Loucy (cell line): Measurements from ENCODE around the gene TRHDE.

Experiments used
- CTCF ChIP-seq: fragments of 200-600 bp; sonication (generic); conservative IDR thresholded peaks from 2 replicates; pipeline ENCODE4 v1.5.1; 2014; ENCODE audit warnings: mild to moderate bottlenecking, antibody characterized with exemption, low read length
- EZH2phosphoT487 ChIP-seq: fragments of 200-600 bp; IDR thresholded peaks from 2 replicates; pipeline ENCODE4 v1.6.1; 2018; ENCODE audit warnings: antibody characterized with exemption, mild to moderate bottlenecking, moderate library complexity, borderline replicate concordance

DNA sequence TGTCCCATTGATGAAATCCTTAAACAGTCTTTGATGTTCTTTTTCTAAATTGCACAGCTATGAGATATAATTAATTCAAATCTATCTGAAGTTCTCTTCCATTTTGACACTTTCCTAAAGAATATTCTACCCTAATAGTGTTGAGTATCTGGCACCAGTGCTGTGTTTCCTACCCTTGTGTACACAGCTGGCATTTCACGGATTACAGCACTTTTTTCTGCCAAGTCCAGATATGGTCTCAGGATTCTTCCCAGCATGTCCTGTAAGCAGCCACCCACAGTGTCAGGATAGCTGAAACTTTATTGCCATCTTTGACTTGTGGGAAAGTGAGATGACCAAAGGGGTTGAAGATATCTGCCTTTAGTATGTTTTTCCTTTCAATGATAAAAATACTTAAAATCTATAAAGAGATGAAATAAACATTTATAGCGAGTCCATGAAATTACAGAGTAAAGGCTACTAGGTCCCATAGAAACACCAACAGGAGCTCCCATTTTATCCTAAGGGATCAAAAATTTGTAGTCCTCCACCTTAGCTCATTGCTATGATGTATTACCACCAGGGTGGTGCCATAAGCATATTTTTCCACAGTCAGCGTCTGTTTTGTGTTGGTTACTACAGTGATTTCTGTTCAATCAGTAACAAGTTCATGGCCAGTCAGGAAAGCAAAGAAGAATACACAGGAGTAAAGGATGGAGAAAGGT, 96.7 kb downstream of the TRHDE start:
- no peak for TF ChIP-seq CTCF
- no peak for TF ChIP-seq EZH2phosphoT487
